GM23338 (cell line): ENCODE measurements around the gene CGNL1. TPM values are rescaled to one million over a fixed set of nuclear protein-coding genes. Genes with fewer than 3 reads are reported as not detected.

Experiments used
- ATAC-seq: fragments of 200-7000 bp; cut with Tn5 transposase; 3 replicates; pipeline ENCODE4 v1.9.1; 2020
- DNase-seq: peaks from one replicate; pipeline ENCODE4 v3.0.0-alpha.2; 2015; ENCODE audit warnings: low spot score
- H2AFZ ChIP-seq: fragments of 200-600 bp; sonication (generic); 2 replicates; pipeline ENCODE4 v1.8.0; 2016; ENCODE audit warnings: antibody characterized with exemption, mild to moderate bottlenecking, moderate library complexity
- H3F3A ChIP-seq: fragments of 200-600 bp; sonication (generic); replicated peaks from 2 replicates; pipeline ENCODE4 v1.8.0; 2017; ENCODE audit warnings: antibody characterized with exemption, mixed run types, low read depth
- H3K27ac ChIP-seq: fragments of 200-600 bp; sonication (generic); 2 replicates; pipeline ENCODE4 v1.6.1; 2016; ENCODE audit warnings: low read depth
- H3K27me3 ChIP-seq: fragments of 200-600 bp; sonication (generic); 2 replicates; pipeline ENCODE4 v1.8.0; 2016; ENCODE audit warnings: mild to moderate bottlenecking, mixed run types, moderate library complexity; ENCODE audit not compliant: insufficient read depth
- H3K36me3 ChIP-seq: fragments of 200-600 bp; sonication (generic); 2 replicates; pipeline ENCODE4 v1.8.0; 2016; ENCODE audit warnings: mild to moderate bottlenecking; ENCODE audit not compliant: insufficient read depth
- H3K4me1 ChIP-seq: fragments of 200-600 bp; sonication (generic); 2 replicates; pipeline ENCODE4 v1.8.0; 2016; ENCODE audit warnings: mild to moderate bottlenecking, moderate library complexity; ENCODE audit not compliant: insufficient read depth
- H3K4me2 ChIP-seq: fragments of 200-600 bp; sonication (generic); 2 replicates; pipeline ENCODE4 v1.7.1; 2017; ENCODE audit warnings: mixed run types
- H3K4me3 ChIP-seq: fragments of 200-600 bp; sonication (generic); 2 replicates; pipeline ENCODE4 v1.6.1; 2016; ENCODE audit warnings: mixed run types
- H3K79me2 ChIP-seq: fragments of 200-600 bp; sonication (generic); replicated peaks from 2 replicates; pipeline ENCODE4 v1.8.0; 2017; ENCODE audit warnings: mild to moderate bottlenecking; ENCODE audit not compliant: insufficient read depth
- H3K9me2 ChIP-seq: fragments of 200-600 bp; sonication (generic); 2 replicates; pipeline ENCODE4 v1.8.0; 2017; ENCODE audit not compliant: insufficient read depth
- H4K20me1 ChIP-seq: fragments of 200-600 bp; sonication (generic); replicated peaks from 2 replicates; pipeline ENCODE4 v1.8.0; 2017; ENCODE audit warnings: mild to moderate bottlenecking; ENCODE audit not compliant: insufficient read depth
- H3K27ac Mint-ChIP-seq: 2 replicates; pipeline ENCODE4 v1.8.0; 2020; ENCODE audit warnings: inconsistent platforms, mild to moderate bottlenecking, moderate library complexity, mixed read lengths
- H3K27me3 Mint-ChIP-seq: 3 replicates; pipeline ENCODE4 v1.8.0; 2022; ENCODE audit warnings: low read depth, mild to moderate bottlenecking, moderate library complexity, mixed read lengths, inconsistent platforms; ENCODE audit not compliant: insufficient read depth, poor library complexity
- H3K36me3 Mint-ChIP-seq: 3 replicates; pipeline ENCODE4 v1.8.0; 2021; ENCODE audit warnings: low read depth, mild to moderate bottlenecking, inconsistent platforms, moderate library complexity, mixed read lengths
- H3K4me1 Mint-ChIP-seq: 3 replicates; pipeline ENCODE4 v1.8.0; 2020; ENCODE audit warnings: mild to moderate bottlenecking, inconsistent platforms, mixed read lengths
- H3K4me3 Mint-ChIP-seq: 3 replicates; pipeline ENCODE4 v1.8.0; 2021; ENCODE audit warnings: moderate library complexity, mild to moderate bottlenecking, inconsistent platforms, mixed read lengths
- H3K9me3 Mint-ChIP-seq: 3 replicates; pipeline ENCODE4 v1.8.0; 2020; ENCODE audit warnings: moderate library complexity, mild to moderate bottlenecking, inconsistent platforms, mixed read lengths
- CREB1 ChIP-seq: fragments of 250-450 bp; sonication (Bioruptor Pico); IDR thresholded peaks from 2 replicates; pipeline ENCODE4 v1.5.0; 2020; ENCODE audit warnings: low read depth, mild to moderate bottlenecking, moderate library complexity
- CTCF ChIP-seq, 2 experiments: fragments of 200-600 bp in 1 of 2; sonication (generic) in 1 of 2; conservative IDR thresholded peaks; 2 replicates each; pipeline versions ENCODE4 v1.5.1 to v1.6.1; 2016 to 2017; ENCODE audit warnings: antibody characterized with exemption in 2 of 2, low read depth in 2 of 2, mild to moderate bottlenecking in 2 of 2, moderate library complexity in 1 of 2
- ETS1 ChIP-seq: IDR thresholded peaks from 2 replicates; pipeline ENCODE4 v1.6.1; 2016; ENCODE audit warnings: antibody characterized with exemption
- EZH2 ChIP-seq: fragments of 200-600 bp; sonication (generic); IDR thresholded peaks from one replicate; pipeline ENCODE4 v1.8.0; 2017; ENCODE audit warnings: antibody characterized with exemption, mild to moderate bottlenecking, low read depth; ENCODE audit not compliant: unreplicated experiment
- EZH2phosphoT487 ChIP-seq: fragments of 200-600 bp; sonication (generic); IDR thresholded peaks from one replicate; pipeline ENCODE4 v1.8.1; 2018; ENCODE audit warnings: antibody characterized with exemption; ENCODE audit not compliant: unreplicated experiment
- JUNB ChIP-seq: IDR thresholded peaks from one replicate; pipeline ENCODE4 v1.6.1; 2016; ENCODE audit warnings: antibody characterized with exemption; ENCODE audit not compliant: unreplicated experiment
- NANOG ChIP-seq: IDR thresholded peaks from 2 replicates; pipeline ENCODE4 v1.6.1; 2016; ENCODE audit warnings: antibody characterized with exemption, borderline replicate concordance
- POLR2AphosphoS5 ChIP-seq: IDR thresholded peaks from 2 replicates; pipeline ENCODE4 v1.6.1; 2016; ENCODE audit warnings: antibody characterized with exemption, low read depth
- STAT1 ChIP-seq: IDR thresholded peaks from one replicate; pipeline ENCODE4 v1.6.1; 2016; ENCODE audit warnings: antibody characterized with exemption; ENCODE audit not compliant: unreplicated experiment
- ZNF331 ChIP-seq: fragments of 250-450 bp; sonication (Bioruptor Pico); IDR thresholded peaks from 2 replicates; pipeline ENCODE4 v1.5.0; 2020; ENCODE audit warnings: low read depth, mild to moderate bottlenecking, moderate library complexity
- ZNF462 ChIP-seq: fragments of 250-450 bp; sonication (Bioruptor Pico); IDR thresholded peaks from 2 replicates; pipeline ENCODE4 v1.5.0; 2020; ENCODE audit warnings: mild to moderate bottlenecking, moderate library complexity
- polyA plus RNA-seq: library from polyadenylated mRNA; unstranded; fragments of >200 nt; fragmentation: Nextera tagmentation; extraction: Ambion mirVana; gene quantifications from 2 replicates; pipeline ENCODE4 v1.2.1, GENCODE V29; 2016
- total RNA-seq: library from RNA; depleted of rRNA; stranded (reverse); fragments of >200 nt; shearing (Covaris generic); gene quantifications from 2 replicates; pipeline ENCODE4 v1.2.3, GENCODE V29; 2014

Gene CGNL1
- total and polyA plus RNA-seq, 2 experiments from 2014 or later: 20.0 to 57.8 TPM

GRCh38 chr15:57379487-57379886, 3.2 kb downstream of the CGNL1 start:
- Histone ChIP-seq H3K79me2 (peaks cover 48% of the 10 kb centered on the region), H3K4me2 (no peak overlapping the region), H3K4me1 (peaks cover 58% of the 10 kb centered on the region), H3K27ac (no peak overlapping the region), H4K20me1 (no peaks in the 10 kb centered on the region), H3F3A (peaks cover 10% of the 10 kb centered on the region; the same call in 1 of the 2 replicates), H2AFZ (no peak overlapping the region), H3K36me3 (no peaks in the 10 kb centered on the region), H3K9me2 (no peaks in the 10 kb centered on the region), H3K4me3 (no peak overlapping the region), H3K27me3 (peaks cover 25% of the 10 kb centered on the region)
- DNase-seq (no peak), ATAC-seq (no peak)
- Mint-ChIP-seq H3K27me3 (peaks cover 29% of the 10 kb centered on the region), H3K27ac (no peak overlapping the region), H3K4me3 (no peak overlapping the region), H3K9me3 (no peaks in the 10 kb centered on the region), H3K4me1 (peaks cover 59% of the 10 kb centered on the region), H3K36me3 (no peaks in the 10 kb centered on the region; the same call in 2 of the 3 replicates)
- TF ChIP-seq CREB1 (CRISPR knock-in tag) (no peak), ZNF462 (CRISPR knock-in tag) (no peak), POLR2AphosphoS5 (no peak), NANOG (no peak), STAT1 (no peak), EZH2 (no peak), ZNF331 (CRISPR knock-in tag) (no peak), ETS1 (no peak), CTCF (conservative IDR thresholded peaks at IDR 0.05; ENCODE audit: low read depth in 2 of 2) (no peak), JUNB (no peak), EZH2phosphoT487 (no peak)
